GM19455 (cell line): Measurements from ENCODE around the gene PTPRG.

ENCODE experiments used
- ATAC-seq: cut with Tn5 transposase; IDR thresholded peaks from one replicate; pipeline ENCODE4 v1.9.1; 2021; ENCODE audit not compliant: unreplicated experiment

PTPRG gene

DNA sequence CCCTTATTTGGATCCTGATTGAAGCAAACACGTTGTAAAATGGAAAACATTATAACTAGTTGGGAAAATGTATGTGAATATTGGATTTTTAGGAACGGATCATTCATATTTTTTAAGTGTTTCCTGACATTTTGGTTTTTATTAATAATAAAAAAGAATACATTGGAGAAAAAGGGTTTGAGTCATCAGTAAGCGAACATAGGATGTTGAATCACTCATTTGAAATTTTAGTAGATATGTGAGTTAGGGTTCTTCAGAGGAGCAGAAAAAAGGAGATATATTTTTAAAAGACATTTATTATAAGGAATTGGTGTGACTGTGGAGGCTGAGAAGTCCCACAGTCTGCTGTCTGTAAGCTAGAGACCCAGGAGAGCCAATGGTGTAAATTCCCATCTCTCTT lies 258.5 kb downstream of the PTPRG start:
- ATAC-seq: no peak

DNA sequence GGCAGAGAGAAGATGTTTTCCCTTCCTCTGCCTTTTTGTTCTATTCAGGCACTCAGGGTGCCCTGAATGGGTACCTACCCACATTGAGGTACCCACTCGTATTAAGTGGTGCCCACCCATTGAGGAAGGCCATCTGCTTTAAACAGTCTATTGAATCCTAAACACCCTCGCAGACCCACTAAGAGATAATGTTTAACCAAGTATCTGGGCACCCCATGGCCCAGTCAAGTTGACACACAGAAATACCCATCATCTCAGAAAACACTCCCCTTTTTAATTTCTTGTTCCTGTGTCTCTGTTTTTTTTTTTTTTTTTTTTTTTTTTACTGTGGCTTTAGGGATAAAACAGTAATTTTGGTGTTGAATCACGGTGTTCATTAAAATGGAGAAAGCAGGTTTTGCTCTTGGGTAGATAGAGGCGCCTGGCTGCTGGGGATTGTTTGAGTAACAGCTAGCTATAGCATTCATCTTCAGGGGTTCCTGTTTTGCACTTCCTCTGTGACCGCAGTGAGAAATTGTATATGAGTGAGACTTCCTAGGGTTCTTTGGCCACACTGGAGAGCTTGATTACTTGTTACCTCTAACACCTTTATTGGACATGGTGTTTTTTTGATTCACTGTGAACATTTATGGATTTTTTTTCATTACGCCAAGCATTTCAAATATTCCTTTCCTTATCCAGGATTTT lies 259.1 kb downstream of the PTPRG start:
- no peak for ATAC-seq

DNA sequence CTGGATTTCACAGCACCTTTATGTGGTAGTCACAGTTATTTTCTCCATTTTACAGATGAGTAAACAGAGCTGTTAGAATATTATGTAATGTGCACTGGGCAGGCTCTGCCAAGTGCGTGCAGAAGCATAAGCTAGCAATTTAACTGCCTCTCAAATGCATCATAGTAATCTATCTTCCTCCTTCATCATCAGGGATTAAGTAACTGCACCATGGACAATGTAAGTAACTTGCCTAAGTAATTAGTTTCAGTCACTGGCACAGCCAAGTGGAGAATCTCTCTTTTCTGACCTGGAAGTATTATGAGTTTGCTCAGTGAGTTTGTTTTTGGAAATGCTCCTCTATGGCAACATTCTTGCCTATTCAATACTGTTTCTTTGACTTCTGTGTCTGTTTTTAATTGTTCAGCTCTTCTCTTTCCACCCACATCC lies 260.5 kb downstream of the PTPRG start:
- ATAC-seq: no peak

DNA sequence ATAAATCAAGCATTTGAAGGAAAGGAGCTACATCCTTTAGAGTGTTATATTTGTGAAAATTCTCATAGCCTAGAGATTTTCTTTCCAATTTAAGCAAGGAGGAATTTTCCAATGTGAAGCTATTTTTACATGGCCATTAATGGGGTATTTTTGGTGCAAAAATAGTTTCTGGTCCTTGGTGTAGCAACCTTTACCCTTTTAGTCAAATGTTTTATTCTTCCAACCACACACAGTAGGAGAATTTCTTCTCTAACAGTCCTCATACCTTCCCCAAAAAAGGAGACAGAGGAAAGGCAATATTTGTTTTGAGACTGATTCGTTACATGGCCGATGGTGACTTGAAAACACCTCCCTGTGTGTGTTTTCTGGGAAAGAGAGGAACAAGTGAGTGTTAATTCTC lies 261.2 kb downstream of the PTPRG start:
- ATAC-seq: no peak

DNA sequence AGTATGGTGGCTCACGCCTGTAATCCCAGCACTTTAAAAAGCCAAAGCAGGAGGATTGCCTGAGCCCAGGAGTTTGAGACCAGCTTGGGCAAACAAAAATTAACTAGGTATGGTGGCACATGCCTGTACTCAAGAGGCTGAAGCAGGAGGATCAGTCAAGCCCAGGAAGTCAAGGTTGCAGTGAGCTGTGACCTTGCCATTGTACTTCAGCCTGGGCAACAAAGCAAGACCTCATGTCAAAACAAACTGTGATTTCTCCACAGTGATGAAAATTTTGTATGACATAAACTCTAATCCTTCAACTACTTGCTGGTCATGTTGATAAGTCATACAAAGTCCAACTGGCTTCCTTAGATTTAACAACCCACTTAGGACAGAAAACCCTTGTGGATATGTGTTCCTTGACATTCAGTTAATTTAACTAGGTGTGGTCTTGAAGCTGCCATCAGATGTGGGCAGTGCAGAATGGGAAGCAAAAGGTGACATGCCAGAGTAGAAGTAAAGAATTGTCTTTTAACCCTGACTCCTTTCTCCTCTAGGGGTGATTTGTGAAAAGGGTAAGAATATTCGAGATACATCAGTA lies 263.3 kb downstream of the PTPRG start:
- no peak for ATAC-seq

DNA sequence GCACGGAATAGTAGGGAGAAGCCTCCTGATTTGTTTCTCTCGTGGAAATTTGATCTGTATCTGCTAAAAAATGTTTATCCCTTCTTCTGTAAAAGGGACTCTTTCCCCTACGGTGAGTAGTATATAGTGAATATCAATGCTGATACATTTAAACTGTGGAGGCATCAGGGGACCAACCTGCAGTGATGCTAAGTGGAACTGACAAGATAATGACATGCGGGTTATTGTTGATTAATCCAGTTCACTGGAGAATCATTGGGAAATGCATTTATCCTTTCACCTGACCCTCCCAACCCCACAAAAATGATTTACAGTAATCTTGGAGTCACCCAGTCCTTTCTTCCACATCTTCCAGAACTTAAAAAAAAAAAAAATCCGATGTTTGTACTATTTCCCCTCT lies 264.8 kb downstream of the PTPRG start:
- ATAC-seq: no peak

DNA sequence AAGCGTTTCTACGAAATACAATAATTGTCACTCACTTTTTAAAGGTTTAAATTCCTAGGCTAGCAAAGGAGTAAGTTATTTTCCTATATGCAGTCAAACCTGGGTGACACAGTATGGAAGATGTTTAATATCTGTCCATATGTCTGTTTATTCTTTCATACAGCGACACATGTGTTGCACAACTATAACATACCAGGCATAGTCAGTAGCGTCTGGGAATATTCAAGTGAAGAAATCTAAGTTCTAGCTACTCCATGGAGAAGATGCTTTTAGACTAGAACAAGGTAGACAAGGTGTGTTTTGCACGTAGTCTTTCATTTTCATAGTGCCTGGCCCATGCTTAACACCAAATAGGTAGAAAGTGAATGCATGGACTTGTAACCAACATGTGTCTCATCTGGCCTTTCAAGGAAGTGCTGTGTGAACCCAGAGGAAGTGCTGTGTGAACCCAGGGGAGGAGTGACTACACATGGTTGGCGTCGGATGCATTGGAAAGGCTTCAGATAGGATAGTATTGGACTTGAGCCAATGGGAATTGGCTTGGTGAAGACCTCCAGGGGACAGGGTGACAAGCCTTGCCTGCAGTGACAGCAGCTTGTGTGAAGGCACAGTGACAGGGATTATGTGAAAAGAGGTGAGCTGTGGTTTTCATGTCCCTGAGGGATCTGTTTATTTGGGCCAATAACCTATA lies 267.0 kb downstream of the PTPRG start:
- no peak for ATAC-seq

DNA sequence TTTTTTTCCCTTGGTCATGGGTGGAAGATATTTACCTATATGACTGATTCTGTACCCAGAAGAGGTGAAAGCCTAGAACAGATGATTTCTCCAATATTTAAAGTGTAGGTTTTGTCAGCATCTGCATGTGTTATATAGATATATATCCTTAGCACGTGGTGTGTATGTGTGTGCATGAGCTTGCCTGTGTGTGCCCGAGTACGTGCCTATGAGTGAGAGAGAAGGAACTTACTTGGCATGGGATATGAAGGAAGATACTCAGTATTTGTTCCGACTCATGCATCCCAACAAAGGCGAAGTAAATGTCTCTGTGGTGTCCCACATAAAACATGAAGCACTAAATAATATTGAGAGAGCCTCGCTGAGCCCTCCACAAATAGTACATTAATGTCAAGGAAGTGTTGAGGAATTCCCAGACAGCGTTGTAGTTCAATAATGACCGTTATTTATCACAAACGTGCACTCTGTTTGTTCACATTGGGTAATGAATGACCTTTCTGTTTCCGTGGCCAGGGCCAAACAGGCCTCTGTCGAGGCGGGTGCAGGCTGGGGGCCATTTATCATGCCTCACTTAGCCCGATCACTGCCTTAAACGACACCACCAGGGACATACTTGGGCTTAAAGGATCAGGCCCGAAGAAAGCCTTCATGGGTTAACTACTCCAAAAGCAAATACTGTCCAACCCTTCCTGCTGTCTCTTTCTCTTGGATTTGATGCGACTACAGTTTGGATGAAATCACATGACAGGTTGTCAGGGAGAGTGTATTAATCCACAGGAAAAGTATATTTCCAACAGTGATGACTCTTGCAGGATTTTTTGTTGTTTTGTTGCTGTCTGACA lies 267.7 kb downstream of the PTPRG start:
- ATAC-seq: no peak

DNA sequence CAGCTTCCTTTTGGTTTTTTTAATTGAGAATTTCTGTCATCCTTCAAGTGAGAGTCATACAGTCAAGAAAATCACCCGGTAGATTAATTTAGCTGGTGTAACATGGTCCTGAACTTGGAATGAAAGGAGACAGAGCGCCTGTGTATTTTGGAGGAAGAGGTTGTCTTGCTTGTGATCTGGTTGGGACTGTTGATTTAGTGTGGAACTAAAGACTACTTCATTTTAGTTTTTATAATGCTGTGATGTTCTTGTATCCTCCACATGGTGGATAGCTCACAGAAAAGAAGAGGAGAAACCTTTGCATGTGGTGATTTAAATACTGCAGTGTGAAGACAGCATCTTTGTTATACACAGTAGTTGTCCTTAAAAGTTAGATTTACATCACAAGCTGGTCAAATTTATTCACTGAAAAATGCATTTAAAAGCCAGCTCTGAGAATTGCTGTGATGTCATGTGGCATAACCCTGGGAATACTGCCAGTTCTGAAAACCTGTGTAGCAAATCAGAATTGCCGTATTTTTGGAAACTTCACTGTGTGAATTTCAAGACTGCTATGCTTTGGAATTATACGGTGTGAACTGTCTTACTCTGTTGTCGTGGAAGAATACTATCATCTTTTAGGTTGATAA lies 268.5 kb downstream of the PTPRG start:
- no peak for ATAC-seq

DNA sequence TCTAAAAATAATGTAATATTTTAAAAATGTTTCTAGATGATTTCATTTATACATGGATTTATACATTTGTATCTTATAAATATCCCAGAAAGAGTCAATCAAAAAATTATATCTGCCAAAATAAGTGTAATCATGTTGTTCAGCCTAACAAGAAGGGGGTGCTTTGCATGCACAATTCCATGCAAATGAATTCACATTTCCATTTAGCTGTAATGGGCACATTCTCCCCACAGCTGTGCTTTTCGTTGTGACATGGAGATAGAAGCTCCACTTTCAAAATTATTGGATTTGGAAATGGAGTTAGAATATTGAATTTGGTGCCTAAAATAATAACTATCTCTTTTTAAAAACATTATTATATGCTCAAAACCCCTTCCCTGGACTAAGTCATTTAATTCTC lies 270.6 kb downstream of the PTPRG start:
- no peak for ATAC-seq

DNA sequence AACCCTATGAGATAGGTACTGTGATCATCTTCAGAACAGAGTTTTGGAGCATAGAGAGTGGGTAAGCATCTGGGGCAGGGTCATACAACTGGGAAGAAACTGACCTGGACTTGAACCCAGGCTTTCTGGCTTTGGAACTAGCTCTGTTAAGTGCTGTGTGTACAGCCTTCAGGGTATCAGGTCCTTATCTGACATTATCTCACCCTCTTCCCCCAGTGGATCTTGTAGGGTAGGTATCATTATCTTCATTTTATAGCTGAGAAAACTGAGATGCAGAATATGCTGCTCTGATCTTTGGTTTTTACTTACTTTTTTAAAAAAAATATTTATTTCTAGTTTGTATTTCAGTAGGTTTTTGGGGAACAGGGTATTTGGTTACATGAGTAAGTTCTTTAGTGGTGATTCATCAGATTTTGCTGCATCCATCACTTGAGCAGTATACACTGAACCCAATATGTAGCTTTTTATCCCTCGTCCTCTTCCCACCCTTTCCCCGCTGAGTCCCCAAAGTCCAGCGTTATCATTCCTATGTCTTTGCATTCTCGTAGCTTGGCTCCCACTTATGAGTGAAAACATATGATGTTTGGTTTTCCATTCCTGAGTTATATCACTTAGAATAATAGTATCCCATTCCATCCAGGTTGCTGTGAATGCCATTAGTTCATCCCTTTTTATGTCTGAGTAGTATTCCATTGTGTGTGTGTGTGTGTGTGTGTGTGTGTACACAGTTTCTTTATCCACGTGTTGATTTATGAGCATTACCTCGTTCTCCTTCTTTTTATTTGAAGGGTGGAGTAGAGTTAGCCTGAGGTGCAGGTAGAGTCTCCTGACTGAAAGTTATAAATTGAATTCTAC lies 271.2 kb downstream of the PTPRG start:
- no peak for ATAC-seq

DNA sequence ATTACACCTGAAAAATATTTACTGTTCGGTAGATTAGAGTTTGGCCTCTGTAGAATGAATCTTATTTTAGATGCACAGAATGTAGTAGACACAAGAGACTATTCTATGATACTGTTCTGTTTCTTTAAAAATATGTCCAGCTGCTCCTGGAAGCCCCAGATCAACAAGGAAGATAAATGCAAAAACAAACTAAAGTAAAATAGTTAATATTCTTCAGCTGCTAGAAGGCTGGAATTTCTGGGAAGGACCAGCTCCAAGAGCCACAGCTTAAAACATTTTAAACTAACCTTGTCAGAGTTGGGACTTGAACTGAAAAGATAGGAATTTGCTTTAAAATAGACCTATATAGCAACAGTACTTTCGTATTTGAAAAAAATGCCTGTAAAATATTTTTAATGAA lies 277.9 kb downstream of the PTPRG start:
- no peak for ATAC-seq

DNA sequence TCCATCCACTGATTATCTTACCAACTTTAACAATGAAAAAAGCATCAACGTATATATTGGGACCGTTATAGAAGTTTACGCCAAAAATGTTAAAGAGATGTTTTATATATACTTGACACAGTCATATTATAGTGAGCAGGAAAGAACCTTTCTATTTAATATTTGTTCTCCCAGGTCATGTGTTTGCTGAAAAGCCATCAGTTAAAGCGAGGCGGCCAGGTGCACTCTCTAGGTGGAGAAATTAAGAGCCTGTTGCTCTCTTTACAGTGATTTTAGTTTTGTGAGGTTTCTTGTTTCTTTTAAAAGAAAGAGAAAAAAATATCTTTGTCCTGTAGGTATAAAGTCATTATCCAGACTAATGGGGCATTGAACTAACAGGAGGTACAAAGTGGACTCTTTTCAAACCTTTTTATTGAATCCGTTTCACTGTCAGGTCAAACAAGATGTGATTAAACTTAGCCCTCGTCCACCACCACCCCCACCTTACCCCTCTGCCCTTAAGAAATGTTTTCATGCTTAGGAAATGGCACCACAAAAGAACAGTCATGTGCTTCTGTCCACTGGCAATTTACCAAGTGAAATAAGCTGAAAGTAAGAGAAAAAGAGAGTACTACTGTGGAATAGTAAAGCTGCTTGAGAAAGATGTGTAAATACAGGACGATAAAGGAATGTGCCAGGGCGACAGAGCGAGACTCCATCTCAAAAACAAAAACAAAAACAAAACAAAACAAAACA lies 279.9 kb downstream of the PTPRG start:
- no peak for ATAC-seq

DNA sequence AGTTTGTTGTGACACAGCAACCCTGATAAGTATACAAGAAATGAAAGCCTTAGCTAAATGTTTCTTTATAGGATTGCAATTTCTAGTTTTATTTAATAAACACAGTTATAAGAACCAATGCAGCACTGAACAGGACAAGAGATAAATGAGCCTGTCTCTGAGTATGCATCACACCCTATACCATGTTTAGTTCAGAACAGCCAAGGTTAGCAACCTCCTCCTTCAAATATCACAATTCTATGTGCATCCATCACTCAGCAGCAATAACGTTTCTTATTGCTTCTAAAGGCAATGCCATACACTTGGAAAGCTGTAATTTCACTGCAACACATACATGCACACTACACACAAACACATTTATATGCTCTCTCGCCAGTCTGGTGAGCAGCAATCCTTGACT lies 280.6 kb downstream of the PTPRG start:
- no peak for ATAC-seq

DNA sequence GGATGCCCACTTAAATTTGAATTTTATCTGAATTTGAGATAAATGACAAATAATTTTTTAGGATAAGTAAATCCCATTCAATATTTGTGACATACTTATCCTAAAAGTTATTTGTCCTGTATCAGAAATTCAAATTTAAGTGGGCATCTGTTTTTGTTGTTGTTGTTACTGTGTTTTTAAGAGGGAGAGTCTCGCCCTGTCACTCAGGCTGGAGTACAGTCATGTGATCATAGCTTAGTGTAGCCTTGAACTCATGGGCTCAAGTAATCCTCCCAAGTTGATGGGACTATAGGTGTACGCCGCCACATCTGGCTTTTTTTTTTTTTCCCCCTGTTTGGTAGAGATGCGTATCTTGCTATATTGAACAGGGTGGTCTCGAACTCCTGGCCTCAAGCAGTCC lies 283.0 kb downstream of the PTPRG start:
- no peak for ATAC-seq

DNA sequence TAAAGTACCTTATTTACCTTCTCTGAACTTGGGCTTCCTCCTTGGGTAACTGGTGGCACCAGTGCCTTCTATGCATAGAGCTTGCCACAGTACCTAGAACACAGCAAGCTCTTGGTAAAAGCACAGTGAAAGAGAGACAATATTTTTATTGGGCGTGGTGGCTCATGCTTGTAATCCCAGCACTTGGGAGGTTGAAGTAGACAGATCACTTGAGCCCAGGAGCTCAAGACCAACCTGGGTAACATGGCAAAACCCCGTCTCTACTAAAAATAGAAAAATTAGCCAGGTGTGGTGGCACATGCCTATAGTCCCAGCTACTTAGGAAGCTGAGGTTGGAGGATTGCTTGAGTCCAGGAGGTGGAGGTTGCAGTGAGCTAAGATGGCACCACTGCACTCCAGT lies 285.1 kb downstream of the PTPRG start:
- no peak for ATAC-seq

DNA sequence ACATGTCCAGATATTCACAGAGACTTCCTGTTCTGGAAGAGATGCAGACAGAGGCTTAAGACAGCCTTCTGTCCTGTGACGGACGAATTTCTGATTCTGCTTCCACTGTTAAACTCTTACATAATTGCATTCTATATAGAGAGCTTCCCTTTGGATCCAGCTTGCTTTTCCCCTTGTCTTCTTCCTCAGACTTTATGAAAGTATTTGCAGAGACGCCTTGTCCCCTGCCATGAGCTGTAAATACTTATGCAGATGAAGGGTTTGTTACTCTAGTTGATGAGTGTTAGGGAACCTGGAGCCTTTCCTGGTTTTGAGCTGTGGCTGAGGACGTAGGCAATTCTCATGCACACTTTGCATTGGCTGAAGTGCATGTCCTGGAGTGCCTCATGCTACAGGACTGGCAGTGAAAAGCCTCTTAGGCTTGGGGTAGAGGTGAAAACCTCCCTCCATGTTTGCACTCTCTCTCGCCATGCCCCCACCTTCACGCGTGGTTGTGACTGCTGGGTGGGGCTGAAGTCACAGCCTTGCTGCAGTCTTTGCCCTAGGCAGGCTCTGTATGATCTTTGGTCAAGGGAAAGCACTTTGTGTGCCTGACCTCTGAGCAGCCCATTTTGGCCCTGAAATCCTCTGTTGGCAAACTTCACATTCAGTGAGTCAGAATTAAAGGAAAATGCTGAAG lies 286.6 kb downstream of the PTPRG start:
- ATAC-seq: no peak

DNA sequence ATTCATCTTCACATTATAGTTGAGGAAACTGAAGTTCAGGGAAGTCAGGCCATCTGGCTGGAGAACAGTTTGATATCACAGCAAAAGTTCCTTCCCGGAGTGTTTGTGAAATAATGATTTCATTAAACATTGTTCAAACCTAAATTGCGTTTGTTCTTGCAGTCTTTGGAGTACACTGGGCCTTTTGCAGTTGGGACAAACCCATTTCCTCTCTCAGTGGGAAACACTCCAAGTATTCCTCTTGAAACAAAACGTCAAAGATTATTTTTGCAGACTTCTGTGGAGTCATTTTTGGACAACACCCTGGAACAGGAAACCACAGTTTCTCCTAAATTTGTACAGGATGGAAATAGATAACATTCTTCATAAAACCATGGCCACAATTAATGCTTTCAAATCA lies 287.5 kb downstream of the PTPRG start:
- no peak for ATAC-seq

DNA sequence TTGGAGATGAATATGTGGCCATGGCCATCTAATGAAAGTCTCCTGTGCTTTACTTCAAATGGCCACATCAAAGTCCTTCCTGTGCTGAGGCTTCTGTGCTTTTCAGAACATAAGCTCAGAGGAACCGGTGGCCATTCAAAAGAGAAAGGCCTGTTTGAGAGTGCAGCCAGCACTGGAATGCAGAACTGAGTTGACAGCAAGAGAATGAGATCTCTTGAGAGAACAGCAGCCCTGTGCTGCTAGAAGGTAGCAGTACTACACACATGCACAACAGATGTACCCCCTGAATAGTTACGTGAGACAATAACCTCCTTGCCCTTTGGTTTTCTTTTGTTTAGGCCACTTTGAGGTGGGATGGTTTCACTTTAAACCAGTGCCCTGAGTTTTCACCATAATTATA lies 292.5 kb downstream of the PTPRG start:
- no peak for ATAC-seq
